HEK293T (cell line): ENCODE measurements around the gene HOXC6.

Source experiments
- CTCF ChIA-PET: fragments of 350-600 bp; formaldehyde crosslinking; extraction: SDS; loops from one replicate; lab custom pipeline; 2021; ENCODE audit warnings: antibody characterized with exemption, inconsistent platforms; lab: Yijun Ruan, JAX
- POLR2A ChIA-PET: fragments of 350-600 bp; formaldehyde crosslinking; extraction: SDS; loops from one replicate; lab custom pipeline; 2020; ENCODE audit warnings: antibody characterized with exemption, inconsistent platforms; lab: Yijun Ruan, JAX
- DNase-seq: peaks from one replicate; pipeline ENCODE4 v3.0.0; 2012; ENCODE audit warnings: mixed read lengths; ENCODE audit errors: extremely low spot score
- ARNT ChIP-seq: fragments of 450-650 bp; IDR thresholded peaks from 2 replicates; pipeline ENCODE4 v1.6.1; 2017; ENCODE audit warnings: mild to moderate bottlenecking
- BHLHE40 ChIP-seq: fragments of 450-650 bp; IDR thresholded peaks from 2 replicates; pipeline ENCODE4 v1.6.1; 2016; ENCODE audit warnings: mild to moderate bottlenecking, moderate library complexity, borderline replicate concordance
- CTBP1 ChIP-seq: fragments of 450-650 bp; IDR thresholded peaks from 2 replicates; pipeline ENCODE4 v1.6.1; 2016; ENCODE audit warnings: borderline replicate concordance
- ELF4 ChIP-seq: fragments of 450-650 bp; IDR thresholded peaks from 2 replicates; pipeline ENCODE4 v1.6.1; 2017; ENCODE audit warnings: antibody characterized with exemption
- FOXA1 ChIP-seq: fragments of 450-650 bp; IDR thresholded peaks from 2 replicates; pipeline ENCODE4 v1.6.1; 2016; ENCODE audit warnings: mild to moderate bottlenecking
- FOXK2 ChIP-seq: fragments of 450-650 bp; IDR thresholded peaks from 2 replicates; pipeline ENCODE4 v1.6.1; 2016; ENCODE audit warnings: mild to moderate bottlenecking
- FOXM1 ChIP-seq: fragments of 450-650 bp; IDR thresholded peaks from 2 replicates; pipeline ENCODE4 v1.6.1; 2017; ENCODE audit warnings: mild to moderate bottlenecking, borderline replicate concordance
- HDGF ChIP-seq: fragments of 450-650 bp; IDR thresholded peaks from 2 replicates; pipeline ENCODE4 v1.6.1; 2017; ENCODE audit warnings: antibody characterized with exemption, borderline replicate concordance
- L3MBTL2 ChIP-seq: fragments of 450-650 bp; conservative IDR thresholded peaks from 2 replicates; pipeline ENCODE4 v1.6.1; 2016; ENCODE audit warnings: mild to moderate bottlenecking
- LEF1 ChIP-seq: fragments of 450-650 bp; IDR thresholded peaks from 2 replicates; pipeline ENCODE4 v1.6.1; 2017; ENCODE audit warnings: mild to moderate bottlenecking, borderline replicate concordance
- NFRKB ChIP-seq: fragments of 450-650 bp; IDR thresholded peaks from 2 replicates; pipeline ENCODE4 v1.6.1; 2016; ENCODE audit warnings: mild to moderate bottlenecking, moderate library complexity
- PKNOX1 ChIP-seq: fragments of 450-650 bp; IDR thresholded peaks from 2 replicates; pipeline ENCODE4 v1.6.1; 2016
- SP1 ChIP-seq: fragments of 450-650 bp; IDR thresholded peaks from 2 replicates; pipeline ENCODE4 v1.6.1; 2017
- SUZ12 ChIP-seq: fragments of 450-650 bp; IDR thresholded peaks from 2 replicates; pipeline ENCODE4 v1.6.1; 2016; ENCODE audit warnings: mild to moderate bottlenecking
- TARDBP ChIP-seq: fragments of 450-650 bp; IDR thresholded peaks from 2 replicates; pipeline ENCODE4 v1.6.1; 2016
- ZNF384 ChIP-seq: fragments of 450-650 bp; IDR thresholded peaks from 2 replicates; pipeline ENCODE4 v1.6.1; 2016

HOXC6 gene

GRCh38 chr12:54016478-54016964 is 11.7 kb upstream of the HOXC6 start:
- peak; percentile 60 for DNase-seq
- POLR2A ChIA-PET = interaction anchor here (0.7 to 2.9 kb wide), 20 partner anchors 8 to 178 kb away, joined by 3 to 26 read pairs (median 4); partner anchors contain the start of genes HOXC4, HOXC5, HOXC6 and HOXC8
- CTCF ChIA-PET = interaction anchor here (0.6 to 2.3 kb wide), 6 partner anchors 10 to 192 kb away, joined by 3 to 13 read pairs (median 4); partner anchors contain the start of gene HOXC10
- no peak for TF ChIP-seq L3MBTL2
- no peak for TF ChIP-seq NFRKB
- peak; percentile 46 for TF ChIP-seq PKNOX1
- no peak for TF ChIP-seq CTBP1
- TF ChIP-seq FOXM1 = no peak
- no peak for TF ChIP-seq TARDBP

DNA sequence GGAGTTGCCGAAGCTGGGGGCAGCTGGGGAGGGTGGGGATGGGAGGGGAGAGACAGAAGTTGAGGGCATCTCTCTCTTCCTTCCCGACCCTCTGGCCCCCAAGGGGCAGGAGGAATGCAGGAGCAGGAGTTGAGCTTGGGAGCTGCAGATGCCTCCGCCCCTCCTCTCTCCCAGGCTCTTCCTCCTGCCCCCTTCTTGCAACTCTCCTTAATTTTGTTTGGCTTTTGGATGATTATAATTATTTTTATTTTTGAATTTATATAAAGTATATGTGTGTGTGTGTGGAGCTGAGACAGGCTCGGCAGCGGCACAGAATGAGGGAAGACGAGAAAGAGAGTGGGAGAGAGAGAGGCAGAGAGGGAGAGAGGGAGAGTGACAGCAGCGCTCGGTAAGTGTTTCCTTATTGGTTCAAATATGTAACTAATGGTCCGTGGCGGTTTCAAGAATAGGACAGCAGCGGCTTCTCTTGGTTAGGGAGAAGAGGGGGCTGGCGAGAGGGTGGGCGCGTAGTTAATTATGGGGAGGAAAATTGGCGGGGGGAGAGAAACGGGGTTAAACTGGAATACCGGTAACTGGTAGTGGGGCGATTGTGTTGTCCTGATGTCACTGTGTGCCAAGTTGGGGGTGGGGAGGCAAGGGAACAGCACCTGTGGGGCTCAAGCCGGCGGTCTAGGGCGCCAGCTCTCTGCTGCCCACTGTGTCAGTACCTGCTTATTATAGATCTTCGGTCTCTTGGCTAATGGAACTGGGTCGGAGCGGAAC is 11.0 kb upstream of the HOXC6 start:
- no peak for DNase-seq
- CTCF ChIA-PET = interaction anchor here (0.6 to 2.3 kb wide), 8 partner anchors 8 to 191 kb away, joined by 3 to 13 read pairs (median 4); partner anchors contain the start of gene HOXC8
- POLR2A ChIA-PET = interaction anchor here (0.8 to 2.9 kb wide), 22 partner anchors 9 to 342 kb away, joined by 3 to 26 read pairs (median 4); partner anchors contain the start of genes CBX5, HNRNPA1, HOXC4 and HOXC5
- TF ChIP-seq PKNOX1 (peak; percentile 91), FOXM1 (no peak), ELF4 (no peak), CTBP1 (no peak)

- ChIA-PET CTCF (interaction anchor here (0.8 to 2.3 kb wide), 5 partner anchors 9 to 190 kb away, joined by 3 to 6 read pairs (median 3); partner anchors contain the start of gene HOXC8), POLR2A (interaction anchor here (0.9 to 2.9 kb wide), 15 partner anchors 9 to 341 kb away, joined by 3 to 26 read pairs (median 5); partner anchors contain the start of genes CBX5, HNRNPA1, HOXC4 and HOXC5)
- DNase-seq = peak; percentile 90
- TF ChIP-seq PKNOX1 (0 out of 2 replicates have a peak, but pooled peaks have one; percentile 10), SP1 (no peak), HDGF (no peak)
Measured at GRCh38 chr12:54017878-54018467, 10.3 kb upstream of the HOXC6 start.

GRCh38 chr12:54018468-54018984 is 9.7 kb upstream of the HOXC6 start:
- DNase-seq = no peak
- ChIA-PET POLR2A (interaction anchor here (1.4 to 2.9 kb wide), 2 partner anchors 8 to 341 kb away, joined by 3 to 26 read pairs; partner anchors contain the start of gene HOXC6), CTCF (no interaction called here)
- no peak for TF ChIP-seq TARDBP
- TF ChIP-seq SP1 = no peak
- TF ChIP-seq L3MBTL2 = peak; percentile 32; the same call in 1 of the 2 replicates
- TF ChIP-seq CTBP1 = no peak

DNA sequence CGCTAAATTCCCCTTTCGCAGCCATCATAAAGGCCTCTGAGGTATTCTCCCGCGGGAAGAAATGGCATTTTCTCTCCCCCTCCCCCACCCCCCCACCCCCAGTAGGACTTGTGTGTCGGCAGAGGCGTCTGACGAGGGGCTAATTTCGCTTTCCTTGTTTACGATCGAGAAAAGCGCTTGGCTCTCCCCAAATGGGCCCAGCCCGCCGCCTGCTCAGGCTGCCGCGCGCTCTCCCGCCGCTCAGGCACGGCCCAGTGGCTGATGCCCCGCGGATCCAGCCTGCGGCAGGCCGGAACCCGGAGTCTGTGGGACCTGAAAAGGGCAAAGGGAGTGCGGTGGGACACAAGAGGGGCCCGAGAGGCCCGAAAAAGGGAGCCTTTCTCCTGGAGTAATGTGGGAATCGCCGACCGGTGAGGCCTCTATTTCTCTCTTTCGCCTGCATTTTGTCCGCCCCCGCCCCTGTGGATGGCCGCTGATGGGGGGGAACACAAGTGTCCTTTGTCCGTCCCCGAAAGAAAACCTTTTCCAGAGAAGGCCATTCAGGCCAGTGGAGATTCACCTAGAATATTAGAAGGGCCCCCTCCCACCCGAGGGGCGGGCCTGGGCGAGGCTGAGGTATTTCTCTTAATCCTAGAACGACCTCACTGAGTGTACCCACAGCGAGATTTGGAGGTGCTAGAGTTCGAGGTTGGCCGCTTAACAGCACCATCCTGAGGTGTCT is 9.0 kb upstream of the HOXC6 start:
- POLR2A ChIA-PET = no interaction called here

More for the DNA sequence above, 9.0 kb upstream of the HOXC6 start:
- DNase-seq = no peak
- TF ChIP-seq SUZ12 (no peak), NFRKB (no peak), HDGF (no peak), BHLHE40 (no peak), CTBP1 (no peak), ARNT (no peak), ZNF384 (no peak), FOXM1 (no peak), LEF1 (no peak), FOXK2 (no peak), SP1 (no peak), TARDBP (no peak), PKNOX1 (no peak), FOXA1 (no peak), ELF4 (no peak), L3MBTL2 (no peak)
- CTCF ChIA-PET = no interaction called here
